Measurements from ENCODE around the gene AEN.

- TF ChIP-seq CTCF (conservative IDR thresholded peaks at IDR 0.05; ENCODE audit: low read length) (no peak), EZH2phosphoT487 (IDR thresholded peaks at IDR 0.05; ENCODE audit: borderline replicate concordance) (no peak)
Observed at GRCh38 chr15:88579322-88579721, 41.8 kb upstream of the AEN start.
